ENCODE results near the gene EEF1E1. TPM values are rescaled to one million over a fixed set of nuclear protein-coding genes. Genes with fewer than 3 reads are reported as not detected.

Gene EEF1E1
- total and polyA plus RNA-seq, 2 experiments from 2014 or later, result 11.5 to 87.8 TPM

GRCh38 chr6:8114956-8115355 is 12.6 kb upstream of the EEF1E1 start:
- H3K9me3 ChIP-seq (ENCODE audit: low read depth), result no peaks in the 10 kb centered on the region
- DNase-seq (ENCODE audit: low read depth in 1 of 2, low spot score in 1 of 2), result no peak
- no peak overlapping the region for H3K4me3 ChIP-seq
- no peak for TF ChIP-seq CTCF (IDR thresholded peaks at IDR 0.05; ENCODE audit: low read depth, low read length)
- no peaks in the 10 kb centered on the region for H3K4me1 ChIP-seq (ENCODE audit: low read depth)
- H3K36me3 ChIP-seq, result no peaks in the 10 kb centered on the region
- H3K27ac ChIP-seq, result no peak overlapping the region
- H3K27me3 ChIP-seq, result no peaks in the 10 kb centered on the region

- peaks cover 9% of the 10 kb centered on the region for H3K4me1 ChIP-seq (ENCODE audit: low read depth)
- no peak overlapping the region for H3K27ac ChIP-seq
- DNase-seq (ENCODE audit: low read depth in 1 of 2, low spot score in 1 of 2), result no peak
- H3K4me3 ChIP-seq, result no peak overlapping the region
- H3K9me3 ChIP-seq (ENCODE audit: low read depth), result no peaks in the 10 kb centered on the region
- H3K36me3 ChIP-seq, result no peaks in the 10 kb centered on the region
- H3K27me3 ChIP-seq, result no peaks in the 10 kb centered on the region
- TF ChIP-seq CTCF (IDR thresholded peaks at IDR 0.05; ENCODE audit: low read depth, low read length), result no peak
Observed at GRCh38 chr6:8113131-8113654, 10.8 kb upstream of the EEF1E1 start.

GRCh38 chr6:8110725-8111124 is 8.4 kb upstream of the EEF1E1 start:
- H3K36me3 ChIP-seq, result no peaks in the 10 kb centered on the region
- no peak overlapping the region for H3K27ac ChIP-seq
- DNase-seq (ENCODE audit: low read depth in 1 of 2, low spot score in 1 of 2), result no peak
- no peaks in the 10 kb centered on the region for H3K27me3 ChIP-seq
- no peak for TF ChIP-seq CTCF (IDR thresholded peaks at IDR 0.05; ENCODE audit: low read depth, low read length)
- no peak overlapping the region for H3K4me3 ChIP-seq
- peaks cover 9% of the 10 kb centered on the region for H3K4me1 ChIP-seq (ENCODE audit: low read depth)
- H3K9me3 ChIP-seq (ENCODE audit: low read depth), result no peaks in the 10 kb centered on the region

- DNase-seq (ENCODE audit: low read depth in 1 of 2, low spot score in 1 of 2), result no peak
- peaks cover 4% of the 10 kb centered on the region for H3K27me3 ChIP-seq
- H3K27ac ChIP-seq, result no peak overlapping the region
- TF ChIP-seq CTCF (IDR thresholded peaks at IDR 0.05; ENCODE audit: low read depth, low read length), result no peak
- no peaks in the 10 kb centered on the region for H3K36me3 ChIP-seq
- no peak overlapping the region for H3K4me3 ChIP-seq
- peaks cover 9% of the 10 kb centered on the region for H3K4me1 ChIP-seq (ENCODE audit: low read depth)
- no peaks in the 10 kb centered on the region for H3K9me3 ChIP-seq (ENCODE audit: low read depth)
Observed at GRCh38 chr6:8110117-8110721, 7.9 kb upstream of the EEF1E1 start.

GRCh38 chr6:8108759-8109539 is 6.6 kb upstream of the EEF1E1 start:
- peaks cover 4% of the 10 kb centered on the region for H3K27me3 ChIP-seq
- peak overlapping the region; percentile 67 for H3K27ac ChIP-seq
- no peak for TF ChIP-seq CTCF (IDR thresholded peaks at IDR 0.05; ENCODE audit: low read depth, low read length)
- H3K4me3 ChIP-seq, result no peak overlapping the region
- H3K4me1 ChIP-seq (ENCODE audit: low read depth), result peaks cover 9% of the 10 kb centered on the region
- H3K36me3 ChIP-seq, result no peaks in the 10 kb centered on the region
- H3K9me3 ChIP-seq (ENCODE audit: low read depth), result no peaks in the 10 kb centered on the region
- DNase-seq (ENCODE audit: low read depth in 1 of 2, low spot score in 1 of 2), result peak in 1 of 2 donors; percentile 46

Data from cardiac muscle cell (in vitro differentiated cells and primary cell).